Fibroblast of skin of left quadriceps (primary cell): Measurements from ENCODE around the gene SIT1.

Source experiments
- DNase-seq, 2 experiments: peaks; one replicate each; pipeline ENCODE4 v3.0.0-alpha.2; 2013; ENCODE audit warnings: low read depth in 2 of 2

SIT1 gene

GRCh38 chr9:35650341-35651158 is at the start of gene SIT1:
TSS of gene SIT1 (minus strand) at chr9:35650931. CDS start at chr9:35650853, 78 bp downstream.
- no peak for DNase-seq

DNA sequence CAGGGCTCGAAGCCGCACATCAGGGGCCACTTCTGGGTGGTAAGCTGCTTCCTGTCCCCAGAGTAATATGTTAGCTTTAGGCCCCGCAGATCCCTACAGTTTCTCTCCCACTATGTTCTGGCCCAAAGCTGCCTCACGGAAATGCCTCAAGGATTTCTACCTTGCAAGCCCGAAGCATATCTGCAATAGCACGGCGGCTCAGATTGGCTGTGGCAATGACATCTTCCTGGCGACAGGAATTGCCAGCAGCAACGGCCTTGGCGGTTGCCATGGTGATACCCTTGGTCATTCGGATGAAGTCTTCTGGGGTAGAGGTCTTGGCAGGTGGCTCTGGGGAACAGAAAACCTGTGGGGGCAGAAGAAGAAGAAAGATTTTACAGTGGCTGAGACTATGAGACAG is 49.3 kb upstream of the SIT1 start:
- DNase-seq, result no peak

GRCh38 chr9:35698231-35698630 is 47.5 kb upstream of the SIT1 start:
- no peak for DNase-seq

DNA sequence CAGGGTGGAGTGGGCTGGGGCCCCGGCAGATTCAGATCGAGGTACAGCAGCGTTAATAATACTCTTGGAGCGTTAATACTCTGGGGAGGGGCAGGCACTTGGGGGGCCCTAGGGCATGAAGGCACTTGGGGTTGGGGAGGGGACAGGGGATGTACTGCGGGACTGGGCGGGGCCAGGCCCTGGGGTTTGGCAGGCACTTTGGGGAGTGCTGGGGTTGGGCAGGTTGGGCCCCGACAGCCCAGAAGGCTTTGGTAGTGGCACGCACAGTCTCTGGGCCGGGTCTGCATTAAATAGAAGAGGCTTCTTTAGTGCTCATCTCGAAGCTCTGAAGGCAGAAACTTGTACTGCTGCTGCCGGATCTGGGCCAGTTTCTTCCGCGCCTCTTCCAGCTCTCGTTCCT is 46.8 kb upstream of the SIT1 start:
- no peak for DNase-seq

- no peak for DNase-seq
Measured at GRCh38 chr9:35696520-35697215, 45.9 kb upstream of the SIT1 start.

DNA sequence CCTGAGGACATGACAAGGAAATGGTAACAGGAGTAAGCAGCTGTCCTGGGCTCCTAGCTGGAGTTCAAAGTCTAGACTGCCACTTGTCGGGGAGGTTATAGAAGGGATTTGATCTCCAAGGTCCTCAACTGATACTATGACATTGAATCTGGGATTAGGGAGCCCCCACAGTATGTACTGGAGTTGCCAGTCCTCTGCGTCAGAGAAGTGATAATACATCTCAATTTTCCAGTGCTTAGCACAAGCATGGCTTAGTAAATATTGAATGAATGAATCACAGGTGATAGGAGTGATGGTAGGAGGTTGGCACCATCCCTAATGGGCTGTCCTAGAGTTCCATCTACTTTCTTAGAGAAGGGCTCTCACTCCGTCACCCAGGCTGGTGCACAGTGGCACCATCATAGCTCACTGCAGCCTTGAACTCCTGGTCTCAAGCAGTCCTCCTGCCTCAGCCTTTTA is 45.2 kb upstream of the SIT1 start:
- no peak for DNase-seq

DNA sequence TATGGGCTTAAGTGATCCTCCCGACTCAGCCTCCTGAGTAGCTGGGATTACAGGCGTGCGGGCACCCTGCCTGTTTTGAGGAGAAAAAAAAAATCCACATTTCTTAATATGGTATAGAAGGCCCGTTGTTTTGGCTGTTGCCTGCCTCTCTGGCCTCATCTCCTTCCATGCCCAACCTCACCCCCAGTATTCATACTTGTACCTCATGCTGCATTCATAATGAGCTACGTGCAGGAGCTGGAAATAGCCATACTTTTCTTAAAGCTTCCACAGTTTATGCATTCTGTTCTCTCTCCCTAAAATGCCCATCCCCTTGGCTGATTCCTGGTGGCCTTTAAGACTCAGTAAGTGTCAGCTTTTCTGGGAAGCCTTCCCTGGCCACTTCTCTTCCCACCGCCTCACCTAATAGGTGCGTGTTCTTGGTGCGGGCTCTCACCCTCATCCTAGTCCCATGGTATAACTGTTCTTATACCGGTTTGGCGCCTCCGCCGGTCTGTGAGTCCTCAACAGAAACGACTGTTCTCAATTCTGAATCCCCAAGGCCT is 41.1 kb upstream of the SIT1 start:
- DNase-seq, result no peak

DNA sequence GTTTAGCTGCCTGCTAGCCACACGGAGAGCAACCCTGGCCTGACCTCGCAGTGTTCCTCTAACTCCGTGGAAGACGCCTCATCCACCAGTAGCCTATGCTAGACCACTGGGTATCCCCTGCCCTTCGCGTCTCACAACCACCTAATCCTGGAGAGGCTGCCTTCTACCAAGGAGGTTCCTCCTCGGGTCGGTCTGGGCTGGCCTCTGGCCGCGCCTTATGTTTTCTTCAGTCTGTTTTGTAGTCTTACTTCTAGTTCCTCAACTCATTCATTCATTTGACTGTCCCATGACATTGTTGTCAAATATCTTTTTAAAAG is 40.6 kb upstream of the SIT1 start:
- DNase-seq, result no peak

GRCh38 chr9:35690614-35691333 is 40.0 kb upstream of the SIT1 start:
- peak; percentile 85 to 86 for DNase-seq

- no peak for DNase-seq
Measured at GRCh38 chr9:35690294-35690613, 39.5 kb upstream of the SIT1 start.

DNA sequence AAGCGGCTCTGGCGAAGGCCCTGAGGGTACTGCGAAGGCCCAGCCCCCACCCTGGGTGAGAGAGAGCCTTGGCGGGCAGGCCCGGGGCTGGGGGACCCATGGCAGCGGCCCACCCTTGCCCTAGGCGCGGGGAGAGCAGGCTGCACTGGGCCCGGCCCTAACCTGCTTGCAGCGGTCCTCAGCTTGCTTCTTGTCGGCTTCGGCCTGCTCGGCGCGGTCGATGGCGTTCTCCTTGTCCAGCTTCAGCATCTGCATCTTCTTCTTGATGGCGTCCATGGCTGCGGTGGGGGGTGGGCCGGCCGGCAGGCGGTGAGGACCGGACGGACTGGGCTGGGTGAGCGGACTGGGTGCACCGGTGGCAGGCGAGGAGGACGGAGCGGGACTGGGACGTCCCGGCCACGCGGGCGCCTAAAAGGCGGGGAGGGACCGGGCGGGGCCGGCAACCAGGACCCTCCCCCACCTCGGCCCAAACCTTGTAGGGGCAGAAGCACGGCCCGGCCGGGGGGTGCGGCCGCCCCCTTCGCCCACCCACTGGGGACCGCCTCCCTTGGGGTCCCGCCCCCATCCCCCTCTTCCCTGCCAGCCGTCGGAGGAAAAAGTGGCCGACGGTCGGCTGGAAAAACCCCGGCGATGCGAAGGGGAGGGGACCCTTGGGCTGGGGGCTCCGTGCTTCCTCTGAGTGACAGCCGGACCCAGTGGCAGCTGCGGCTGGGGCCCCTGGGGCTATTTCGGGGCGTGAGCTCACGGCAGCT is 39.0 kb upstream of the SIT1 start, which contains the start of gene TPM2:
TPM2 (minus strand) TSS at position 384 of the 752 bp plus-strand sequence; CDS start at position 276, 108 bp downstream.
- DNase-seq, result peak; percentile 86

- peak; percentile 71 to 75 for DNase-seq
Measured at GRCh38 chr9:35688558-35689541, 38.1 kb upstream of the SIT1 start.

DNA sequence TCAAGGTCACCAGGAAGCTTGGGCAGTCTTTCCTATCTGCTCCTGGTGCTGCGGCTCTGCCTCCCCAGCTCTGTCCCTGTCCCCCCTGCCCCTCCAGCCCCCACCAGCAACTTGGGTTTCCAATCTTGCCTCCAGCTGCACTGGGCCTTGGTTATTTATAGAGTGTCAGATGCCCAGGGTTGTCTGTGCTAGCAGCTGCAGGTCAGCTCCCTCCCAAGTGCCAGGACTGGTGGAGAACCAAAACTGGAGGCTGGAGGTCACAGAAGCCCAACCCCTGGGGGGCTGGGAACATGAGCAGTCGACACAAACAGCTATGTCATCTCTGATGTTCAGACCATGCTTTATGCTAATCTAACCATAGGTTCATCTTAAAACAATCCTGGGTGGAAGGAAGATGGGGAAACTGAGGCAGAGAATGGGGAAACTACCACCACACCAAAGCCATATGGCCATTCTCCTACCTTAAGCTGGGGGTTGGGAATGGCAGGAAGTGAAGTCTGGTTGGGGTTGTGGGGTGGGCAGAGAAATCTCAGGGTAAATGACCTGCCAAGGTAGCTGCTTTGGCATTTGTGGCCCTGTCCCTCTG is 37.3 kb upstream of the SIT1 start:
- DNase-seq, result no peak

DNA sequence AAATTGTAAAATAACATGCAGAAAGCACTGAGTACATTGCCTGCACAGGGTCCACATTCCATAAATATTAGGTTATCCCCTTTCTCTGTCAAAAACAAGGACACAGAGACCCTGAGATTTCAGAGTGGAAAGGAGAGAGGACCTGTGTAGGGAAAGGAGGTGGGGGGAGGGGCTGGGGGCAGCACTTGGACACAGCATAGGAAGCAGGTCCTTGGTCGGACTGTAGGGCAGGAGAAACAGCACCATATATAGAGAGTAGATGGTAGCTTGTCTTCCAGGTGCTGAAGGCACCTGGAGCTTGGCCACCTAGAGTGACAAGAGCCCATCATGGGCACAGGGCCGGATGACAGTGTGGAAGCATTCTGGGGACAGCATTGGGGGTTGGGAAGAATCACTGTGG is 36.6 kb upstream of the SIT1 start:
- DNase-seq, result no peak

- DNase-seq, result no peak
Measured at GRCh38 chr9:35686222-35687203, 35.8 kb upstream of the SIT1 start.

- no peak for DNase-seq
Measured at GRCh38 chr9:35685506-35685905, 34.8 kb upstream of the SIT1 start.

DNA sequence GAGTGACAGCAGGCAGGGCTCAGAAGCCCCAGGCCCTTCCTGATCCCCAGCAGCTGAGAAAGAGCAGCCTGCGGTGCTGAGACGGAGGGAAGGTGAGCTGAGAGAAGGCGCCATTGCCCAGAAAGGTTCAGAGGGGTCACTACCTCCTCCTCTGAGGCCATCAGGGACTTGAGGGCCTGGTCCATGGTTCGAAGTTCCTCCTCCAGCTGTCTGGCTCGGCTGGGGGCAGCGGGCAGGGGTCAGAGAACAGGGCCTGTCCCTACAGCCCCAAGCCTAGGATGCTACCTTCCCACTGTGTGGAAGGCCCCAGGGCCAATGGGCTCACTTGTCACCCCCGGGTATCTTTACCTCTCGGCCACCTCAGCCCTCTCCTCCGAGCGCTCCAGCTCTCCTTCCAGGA is 34.2 kb upstream of the SIT1 start:
- DNase-seq, result no peak

DNA sequence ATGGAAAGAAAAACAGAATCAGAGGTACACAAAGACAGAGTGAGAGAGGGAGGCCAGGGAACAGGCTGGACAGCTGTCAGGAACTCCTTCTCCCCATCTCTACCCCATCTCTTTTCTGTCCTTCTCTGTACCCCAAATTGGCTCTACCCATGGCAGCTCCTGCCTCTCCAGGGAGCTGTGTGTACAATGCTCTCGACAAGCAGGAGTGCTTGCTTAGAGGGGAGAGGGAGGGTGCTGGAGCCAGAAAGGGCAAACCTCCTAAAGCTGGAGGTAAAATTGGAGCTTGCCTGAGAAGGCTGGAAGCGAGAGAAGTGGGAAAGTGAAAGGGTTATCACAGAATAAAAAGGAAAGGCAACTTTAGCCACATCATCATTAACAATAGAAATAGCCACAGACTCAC is 32.6 kb upstream of the SIT1 start:
- no peak for DNase-seq
